Measurements from ENCODE around the gene TVP23C.

The TVP23C gene

DNA sequence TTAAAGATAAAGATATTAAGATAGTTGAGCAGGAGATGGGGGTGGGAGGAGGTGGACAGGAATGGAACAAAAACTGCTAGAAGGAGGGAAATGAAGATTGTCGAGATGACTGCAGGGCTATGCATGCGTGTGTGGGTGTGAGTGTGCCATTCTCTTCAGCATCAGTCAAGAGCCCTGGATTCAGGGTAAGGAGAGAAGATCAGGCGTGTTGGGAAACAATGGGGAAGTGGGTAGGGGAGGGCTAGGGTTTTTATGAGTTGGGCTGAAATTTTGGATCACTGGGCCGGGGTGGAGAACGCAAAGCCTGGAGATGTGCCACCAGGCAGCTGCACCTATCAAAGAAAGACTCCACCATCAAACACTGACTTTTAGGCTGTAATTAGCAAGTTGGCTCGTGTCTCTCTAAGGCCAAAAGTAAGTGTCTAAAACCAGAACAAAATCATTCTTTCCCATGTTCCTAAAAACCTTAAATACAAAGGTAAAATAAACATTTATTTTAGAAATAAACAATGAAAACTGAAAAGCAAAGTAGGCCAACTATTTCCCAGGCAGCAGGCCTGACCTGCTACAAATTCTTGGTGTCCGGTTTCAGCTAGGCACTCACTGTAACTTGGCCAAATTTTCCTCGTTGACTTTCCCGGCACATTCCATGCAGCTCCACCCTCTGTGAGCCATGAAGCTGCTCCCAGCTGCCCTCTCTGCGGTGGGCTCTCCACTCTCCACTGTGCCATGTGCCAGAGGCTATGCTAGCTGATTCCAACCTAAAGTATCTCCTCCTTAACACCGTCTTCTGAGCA lies 100.1 kb downstream of the TVP23C start:
- DNase-seq, result peak; percentile 88

DNA sequence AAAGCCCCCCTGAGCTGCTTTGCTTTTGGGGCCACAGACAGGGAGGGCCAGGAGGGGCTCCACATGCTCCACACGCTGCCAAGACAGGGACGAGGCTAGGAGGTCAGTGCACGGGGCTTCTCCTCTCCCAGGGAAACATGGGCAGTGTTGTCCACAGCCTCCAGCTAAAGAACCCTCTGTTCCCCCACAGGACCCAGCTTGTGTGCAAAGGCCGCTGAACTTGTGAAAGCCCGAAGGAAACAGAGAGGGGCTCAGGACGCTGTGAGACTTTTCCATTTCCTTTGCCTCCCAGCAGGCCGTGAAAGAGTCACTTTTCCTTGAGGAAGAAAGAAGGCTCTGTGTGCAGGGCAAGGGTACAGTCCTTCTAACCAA lies 105.6 kb downstream of the TVP23C start:
- DNase-seq, result peak; percentile 83

DNA sequence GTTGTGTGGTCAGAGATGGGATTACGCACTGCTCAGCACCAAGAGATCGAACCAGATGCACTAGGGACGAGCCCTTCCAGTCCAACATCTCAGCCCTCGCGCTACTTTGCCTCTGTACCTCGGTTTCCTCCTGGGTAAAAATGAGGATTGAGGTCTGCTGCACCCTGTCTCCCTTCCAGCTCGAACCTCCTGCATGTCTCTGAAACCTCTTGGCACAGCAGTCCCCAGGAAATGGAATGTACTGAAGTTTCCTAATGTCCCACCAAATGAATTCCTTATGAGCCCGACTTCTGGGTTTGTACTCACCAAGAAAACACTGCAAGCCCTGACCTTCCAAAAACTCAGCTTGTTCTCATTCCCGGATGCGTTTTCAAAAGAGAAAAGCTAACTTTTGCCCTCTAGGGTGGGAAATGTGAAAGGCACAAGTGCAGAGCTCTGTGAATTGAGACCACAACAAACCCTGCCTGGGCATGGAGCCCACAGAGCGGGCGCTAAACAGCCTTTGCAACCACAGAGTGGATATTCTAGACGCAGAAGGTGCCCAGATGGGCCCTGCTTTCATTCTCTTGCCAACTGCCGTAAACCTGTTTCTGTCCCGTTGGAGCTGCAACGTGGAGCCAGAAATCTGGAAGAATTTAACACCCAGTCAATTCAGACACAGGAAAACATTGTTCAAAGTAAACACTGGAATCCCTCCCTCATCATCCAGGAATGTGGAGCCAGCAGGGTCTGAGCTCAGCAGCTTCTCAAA lies 106.1 kb downstream of the TVP23C start:
- DNase-seq, result no peak

DNA sequence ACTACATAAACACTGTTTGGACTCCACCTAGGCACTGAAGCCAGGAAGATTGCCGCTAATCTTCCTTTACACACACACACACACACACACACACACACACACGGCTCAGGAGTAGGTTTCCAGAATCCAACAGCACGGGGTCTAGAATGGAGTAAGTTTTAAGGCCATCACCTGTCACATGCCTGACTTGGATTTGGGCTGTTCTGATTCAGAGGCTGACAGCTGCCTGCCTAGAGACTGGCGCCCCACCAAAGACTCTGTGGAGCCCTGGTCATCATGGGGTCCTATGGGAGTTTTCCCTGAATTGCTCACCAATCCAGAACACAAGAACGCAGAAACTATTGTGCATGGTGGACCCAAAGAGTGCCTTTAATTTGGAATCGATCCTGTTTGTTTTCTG lies 106.8 kb downstream of the TVP23C start:
- no peak for DNase-seq

DNA sequence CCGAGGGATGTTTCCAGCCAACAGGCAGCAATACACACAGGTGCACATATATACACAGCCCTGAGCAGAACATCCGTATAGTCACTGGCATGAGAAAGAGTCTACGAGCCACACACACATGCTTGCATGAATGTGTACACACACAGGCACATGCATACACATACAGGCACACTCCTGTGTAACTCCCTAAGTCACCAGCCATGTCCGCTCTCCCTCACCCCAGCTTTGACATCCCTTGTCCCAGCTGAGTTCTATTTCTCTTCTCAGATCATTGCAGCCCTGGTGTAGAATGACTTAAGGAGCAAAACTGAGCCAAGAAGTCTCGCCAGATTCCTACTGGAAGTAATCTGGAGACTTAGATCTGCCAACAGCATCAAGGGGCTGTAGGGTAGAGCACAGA lies 108.9 kb downstream of the TVP23C start:
- no peak for DNase-seq

DNA sequence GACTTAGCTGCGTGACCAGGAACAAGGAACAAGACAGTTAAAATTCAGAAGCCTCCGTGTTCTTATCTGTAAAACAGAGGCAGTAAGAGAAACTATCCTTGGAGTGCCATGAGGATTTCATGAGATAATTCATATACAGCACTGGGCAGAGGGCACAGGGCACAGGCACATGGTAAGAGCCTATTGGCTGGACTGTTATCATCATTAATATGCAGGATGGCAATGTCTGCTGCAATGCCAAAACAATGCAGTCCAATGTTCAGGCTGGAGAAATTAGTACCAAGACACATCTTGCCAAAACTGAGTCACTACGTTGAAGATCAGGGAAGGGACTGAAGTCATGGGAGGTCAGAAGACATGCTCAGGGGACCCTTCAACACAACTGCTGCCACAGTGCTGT lies 109.5 kb downstream of the TVP23C start:
- DNase-seq, result no peak

DNA sequence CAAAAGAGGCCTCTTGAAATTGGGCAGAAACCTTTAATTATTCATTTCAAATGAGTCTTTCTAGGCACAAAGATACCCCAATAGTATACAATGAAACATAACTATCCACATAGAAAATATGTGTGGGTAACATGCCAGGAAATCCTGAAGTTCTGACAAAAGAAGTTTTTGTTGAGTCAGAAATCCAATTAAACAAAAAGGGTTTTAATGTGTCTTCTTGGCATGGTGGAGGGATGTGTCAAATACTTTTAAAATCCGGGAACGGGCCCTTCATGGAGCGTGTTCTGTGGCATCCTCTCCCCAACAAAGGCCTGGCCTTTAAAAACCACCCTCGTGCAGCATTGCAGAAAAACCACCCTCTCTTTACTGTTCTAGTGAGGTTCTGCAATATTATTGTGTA lies 110.0 kb downstream of the TVP23C start:
- no peak for DNase-seq

DNA sequence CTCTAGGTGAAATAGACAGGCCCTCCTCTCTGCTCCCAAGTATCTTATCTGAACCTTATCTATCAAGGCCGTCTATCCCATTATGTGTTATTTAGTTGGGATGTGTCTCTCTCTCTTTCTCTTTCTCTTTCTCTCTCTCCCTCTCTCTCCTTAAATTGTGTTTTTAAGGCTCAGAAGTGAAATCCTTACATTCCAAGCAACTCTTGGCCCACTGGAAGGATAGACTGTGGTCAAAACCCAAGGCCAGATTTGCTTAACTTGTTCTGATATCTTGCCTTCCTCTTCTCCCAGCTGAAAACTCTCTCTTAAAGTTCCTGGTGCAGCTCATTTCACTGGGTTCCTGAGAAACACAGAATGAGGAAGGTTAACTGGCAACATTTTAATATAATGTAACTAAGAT lies 110.5 kb downstream of the TVP23C start:
- DNase-seq, result no peak

Measured in islet precursor cell (in vitro differentiated cells).